ENCODE measurements around the gene NOP53. TPM values are rescaled to one million over a fixed set of nuclear protein-coding genes. Genes with fewer than 3 reads are reported as not detected.

The NOP53 gene
- total and polyA plus RNA-seq, 2 experiments from 2014 or later, result 167 to 192 TPM

GRCh38 chr19:47719047-47719859 lies 26.1 kb upstream of the NOP53 start (continued):
- TF ChIP-seq ZNF462 (CRISPR knock-in tag; IDR thresholded peaks at IDR 0.05) (no peak), EZH2 (IDR thresholded peaks at IDR 0.05; ENCODE audit: low read depth, unreplicated experiment) (no peak), ETS1 (IDR thresholded peaks at IDR 0.05) (no peak)

- Mint-ChIP-seq H3K27me3 (ENCODE audit: insufficient read depth, low read depth, poor library complexity) (peaks cover 2% of the 10 kb centered on the region), H3K4me3 (no peak overlapping the region), H3K9me3 (no peaks in the 10 kb centered on the region; the same call in 1 of the 3 replicates), H3K27ac (no peak overlapping the region), H3K36me3 (ENCODE audit: low read depth) (peaks cover 3% of the 10 kb centered on the region; the same call in 2 of the 3 replicates), H3K4me1 (peaks cover 9% of the 10 kb centered on the region; the same call in 2 of the 3 replicates)
- Histone ChIP-seq H4K20me1 (replicated peaks; ENCODE audit: insufficient read depth) (no peaks in the 10 kb centered on the region), H3F3A (replicated peaks; ENCODE audit: low read depth) (no peaks in the 10 kb centered on the region), H3K4me1 (ENCODE audit: insufficient read depth) (no peaks in the 10 kb centered on the region; the same call in 1 of the 2 replicates), H3K4me3 (no peak overlapping the region), H3K27ac (ENCODE audit: low read depth) (no peak overlapping the region), H3K27me3 (ENCODE audit: insufficient read depth) (no peaks in the 10 kb centered on the region), H3K79me2 (replicated peaks; ENCODE audit: insufficient read depth) (no peaks in the 10 kb centered on the region), H2AFZ (no peak overlapping the region), H3K4me2 (no peak overlapping the region), H3K9me2 (ENCODE audit: insufficient read depth) (no peaks in the 10 kb centered on the region), H3K36me3 (ENCODE audit: insufficient read depth) (no peaks in the 10 kb centered on the region)
- ATAC-seq, result no peak
- no peak for DNase-seq (ENCODE audit: low spot score)
- TF ChIP-seq ZNF114 (CRISPR knock-in tag; IDR thresholded peaks at IDR 0.05) (no peak), REST (IDR thresholded peaks at IDR 0.05; ENCODE audit: unreplicated experiment) (no peak), NANOG (IDR thresholded peaks at IDR 0.05; ENCODE audit: borderline replicate concordance) (no peak), POLR2AphosphoS5 (IDR thresholded peaks at IDR 0.05; ENCODE audit: low read depth) (no peak)
Observed at GRCh38 chr19:47720669-47721422, 24.5 kb upstream of the NOP53 start.
